ENCODE data around the gene ASCL4. TPM values are rescaled to one million over a fixed set of nuclear protein-coding genes. Genes with fewer than 3 reads are reported as not detected.

ASCL4 gene
- total and polyA plus RNA-seq, 2 experiments from 2014 or later = not detected

GRCh38 chr12:107798580-107798979 is 24.1 kb downstream of the ASCL4 start (continued):
- TF ChIP-seq CTCF (conservative IDR thresholded peaks at IDR 0.05; ENCODE audit: low read depth in 2 of 2) (no peak), POLR2AphosphoS5 (IDR thresholded peaks at IDR 0.05; ENCODE audit: low read depth) (no peak), JUNB (IDR thresholded peaks at IDR 0.05; ENCODE audit: unreplicated experiment) (no peak), EZH2phosphoT487 (IDR thresholded peaks at IDR 0.05; ENCODE audit: unreplicated experiment) (no peak)

- peaks cover 11% of the 10 kb centered on the region for H3K4me1 ChIP-seq (ENCODE audit: insufficient read depth)
- H3K27me3 Mint-ChIP-seq (ENCODE audit: insufficient read depth, low read depth, poor library complexity) = no peaks in the 10 kb centered on the region
- H3K36me3 ChIP-seq (ENCODE audit: insufficient read depth) = no peaks in the 10 kb centered on the region
- no peaks in the 10 kb centered on the region for H3K9me2 ChIP-seq (ENCODE audit: insufficient read depth)
- H3K36me3 Mint-ChIP-seq (ENCODE audit: low read depth) = no peaks in the 10 kb centered on the region
- peaks cover 12% of the 10 kb centered on the region for H3K4me1 Mint-ChIP-seq
- H3F3A ChIP-seq (replicated peaks; ENCODE audit: low read depth) = no peaks in the 10 kb centered on the region
- no peaks in the 10 kb centered on the region for H3K9me3 Mint-ChIP-seq
- DNase-seq (ENCODE audit: low spot score) (no peak), ATAC-seq (no peak)
- H3K4me2 ChIP-seq = no peak overlapping the region
- H3K4me3 ChIP-seq = no peak overlapping the region
- H2AFZ ChIP-seq = no peak overlapping the region
- H3K79me2 ChIP-seq (replicated peaks; ENCODE audit: insufficient read depth) = no peaks in the 10 kb centered on the region
- H3K4me3 Mint-ChIP-seq = no peak overlapping the region
- H3K27ac Mint-ChIP-seq = no peak overlapping the region
- no peak overlapping the region for H3K27ac ChIP-seq (ENCODE audit: low read depth)
- no peak for TF ChIP-seq CREB1 (CRISPR knock-in tag; IDR thresholded peaks at IDR 0.05; ENCODE audit: low read depth)
- TF ChIP-seq ZNF331 (CRISPR knock-in tag; IDR thresholded peaks at IDR 0.05; ENCODE audit: low read depth) = no peak
- TF ChIP-seq ETS1 (IDR thresholded peaks at IDR 0.05) = no peak
- TF ChIP-seq ZNF114 (CRISPR knock-in tag; IDR thresholded peaks at IDR 0.05) = no peak
- TF ChIP-seq EZH2phosphoT487 (IDR thresholded peaks at IDR 0.05; ENCODE audit: unreplicated experiment) = no peak
- no peak for TF ChIP-seq POLR2AphosphoS5 (IDR thresholded peaks at IDR 0.05; ENCODE audit: low read depth)
- TF ChIP-seq JUNB (IDR thresholded peaks at IDR 0.05; ENCODE audit: unreplicated experiment) = no peak
- TF ChIP-seq STAT1 (IDR thresholded peaks at IDR 0.05; ENCODE audit: unreplicated experiment) = no peak
- no peak for TF ChIP-seq NANOG (IDR thresholded peaks at IDR 0.05; ENCODE audit: borderline replicate concordance)
- no peak for TF ChIP-seq REST (IDR thresholded peaks at IDR 0.05; ENCODE audit: unreplicated experiment)
- H3K27me3 ChIP-seq (ENCODE audit: insufficient read depth) = no peaks in the 10 kb centered on the region
- H4K20me1 ChIP-seq (replicated peaks; ENCODE audit: insufficient read depth) = no peaks in the 10 kb centered on the region
These were observed 26.6 kb downstream of the ASCL4 start for GRCh38 chr12:107801150-107801549.
